Gastrocnemius medialis (tissue), 4 donors: ENCODE results near the gene COA8.

Source experiments
- POLR2A ChIP-seq, 2 donors: fragments of 450-650 bp; IDR thresholded peaks; one replicate each; pipeline ENCODE4 v1.6.1; 2017; ENCODE audit warnings: antibody characterized with exemption in 2 of 2, mild to moderate bottlenecking in 2 of 2, moderate library complexity in 2 of 2
- TF ChIP-seq, protein P1 (sequence below), 5 experiments: fragments of 450-650 bp in 3 of 5; fragments of 200-600 bp in 2 of 5; sonication (generic) in 2 of 5; IDR thresholded peaks in 4 of 5; conservative IDR thresholded peaks in 1 of 5; 1 replicate in 4 of 5; 2 replicates in 1 of 5; pipeline ENCODE4 v1.5.1; 2016 to 2019; ENCODE audit warnings: antibody characterized with exemption in 5 of 5, mild to moderate bottlenecking in 3 of 5, moderate library complexity in 3 of 5

GRCh38 chr14:103514596-103515421 is 48.0 kb upstream of the COA8 start:
- TF ChIP-seq POLR2A (IDR thresholded peaks at IDR 0.05), result no peak
- TF ChIP-seq, protein P1, sequence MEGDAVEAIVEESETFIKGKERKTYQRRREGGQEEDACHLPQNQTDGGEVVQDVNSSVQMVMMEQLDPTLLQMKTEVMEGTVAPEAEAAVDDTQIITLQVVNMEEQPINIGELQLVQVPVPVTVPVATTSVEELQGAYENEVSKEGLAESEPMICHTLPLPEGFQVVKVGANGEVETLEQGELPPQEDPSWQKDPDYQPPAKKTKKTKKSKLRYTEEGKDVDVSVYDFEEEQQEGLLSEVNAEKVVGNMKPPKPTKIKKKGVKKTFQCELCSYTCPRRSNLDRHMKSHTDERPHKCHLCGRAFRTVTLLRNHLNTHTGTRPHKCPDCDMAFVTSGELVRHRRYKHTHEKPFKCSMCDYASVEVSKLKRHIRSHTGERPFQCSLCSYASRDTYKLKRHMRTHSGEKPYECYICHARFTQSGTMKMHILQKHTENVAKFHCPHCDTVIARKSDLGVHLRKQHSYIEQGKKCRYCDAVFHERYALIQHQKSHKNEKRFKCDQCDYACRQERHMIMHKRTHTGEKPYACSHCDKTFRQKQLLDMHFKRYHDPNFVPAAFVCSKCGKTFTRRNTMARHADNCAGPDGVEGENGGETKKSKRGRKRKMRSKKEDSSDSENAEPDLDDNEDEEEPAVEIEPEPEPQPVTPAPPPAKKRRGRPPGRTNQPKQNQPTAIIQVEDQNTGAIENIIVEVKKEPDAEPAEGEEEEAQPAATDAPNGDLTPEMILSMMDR (IDR thresholded peaks at IDR 0.05 in 4 of 5, conservative IDR thresholded peaks at IDR 0.05 in 1 of 5), result no peak
